ENCODE data around the gene MRPL53. TPM values are rescaled to one million over a fixed set of nuclear protein-coding genes. Genes with fewer than 3 reads are reported as not detected.
"Not testable (repeated sequence)": the region's sequence is repeated elsewhere in the genome, so short reads cannot be mapped to it uniquely, and the experiment has no call there.

MRPL53 gene
- total RNA-seq, 1 experiment from 2014 or later: 49.6 TPM

DNA sequence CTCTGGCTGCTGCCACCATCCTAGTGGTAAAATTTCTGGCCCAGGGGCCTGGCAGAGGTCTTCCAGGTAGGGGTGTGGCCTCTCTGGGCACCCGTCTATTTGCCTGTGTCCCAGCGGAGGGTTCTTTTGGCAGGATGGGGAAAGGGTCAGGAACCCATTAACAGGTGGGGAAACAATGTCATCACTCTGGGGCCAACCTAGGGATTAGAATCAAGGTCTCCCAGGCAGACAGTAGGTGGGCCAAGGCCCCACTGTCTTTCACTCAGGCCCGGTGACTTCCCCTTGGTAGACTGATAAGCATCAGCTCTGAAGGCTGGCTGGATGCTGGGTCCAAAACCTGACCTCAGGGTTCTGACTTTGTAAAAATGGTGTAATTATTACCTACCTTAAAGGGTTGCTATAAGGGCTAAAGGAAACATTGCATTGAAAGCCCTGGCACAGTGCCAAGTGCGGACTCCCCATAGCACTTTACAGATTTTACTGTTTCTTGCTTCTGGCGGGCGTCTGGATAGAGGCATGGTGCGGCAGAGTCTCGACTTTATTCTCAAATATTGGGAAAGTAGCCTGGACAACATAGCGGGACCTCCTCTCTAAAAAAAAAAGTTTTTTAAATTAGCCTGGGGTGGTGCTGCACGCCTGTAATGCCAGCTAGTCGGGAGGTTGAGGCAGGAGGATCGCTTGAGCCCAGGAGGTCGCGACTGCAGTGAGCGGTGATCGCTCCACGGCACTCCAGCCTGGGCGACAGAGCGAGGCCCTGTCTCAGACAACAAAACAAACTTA lies 24.7 kb upstream of the MRPL53 start:
- Histone ChIP-seq H3K4me3 (no peak overlapping the region), H3K9me3 (replicated peaks) (no peaks in the 10 kb centered on the region), H3K4me1 (no peaks in the 10 kb centered on the region), H3K27me3 (no peaks in the 10 kb centered on the region), H3K27ac (no peak overlapping the region), H3K36me3 (peaks cover 12% of the 10 kb centered on the region)
- DNase-seq: no peak

DNA sequence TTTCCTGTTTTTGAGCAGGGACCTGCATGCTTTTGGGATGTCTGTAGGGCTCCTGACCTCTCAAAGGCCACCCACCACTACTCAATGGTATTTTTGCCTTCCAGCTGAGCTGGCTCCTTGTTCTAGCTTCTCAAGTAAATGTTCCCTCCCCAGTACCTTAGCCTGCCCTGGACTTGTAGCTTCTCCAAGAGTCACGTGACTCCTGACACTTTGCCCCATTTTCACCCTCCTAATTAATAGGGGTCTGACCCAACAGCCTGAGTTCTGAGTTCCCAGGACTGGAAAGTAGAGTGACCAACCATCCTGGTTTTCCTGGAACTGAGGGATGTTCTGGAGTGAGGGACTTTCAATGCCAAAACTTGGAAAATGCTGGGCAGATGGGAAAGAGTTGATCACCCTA lies 23.0 kb upstream of the MRPL53 start:
- Histone ChIP-seq H3K4me1 (no peaks in the 10 kb centered on the region), H3K27me3 (no peaks in the 10 kb centered on the region), H3K9me3 (replicated peaks) (no peaks in the 10 kb centered on the region), H3K27ac (no peak overlapping the region), H3K4me3 (no peak overlapping the region), H3K36me3 (peaks cover 28% of the 10 kb centered on the region)
- DNase-seq: no peak

DNA sequence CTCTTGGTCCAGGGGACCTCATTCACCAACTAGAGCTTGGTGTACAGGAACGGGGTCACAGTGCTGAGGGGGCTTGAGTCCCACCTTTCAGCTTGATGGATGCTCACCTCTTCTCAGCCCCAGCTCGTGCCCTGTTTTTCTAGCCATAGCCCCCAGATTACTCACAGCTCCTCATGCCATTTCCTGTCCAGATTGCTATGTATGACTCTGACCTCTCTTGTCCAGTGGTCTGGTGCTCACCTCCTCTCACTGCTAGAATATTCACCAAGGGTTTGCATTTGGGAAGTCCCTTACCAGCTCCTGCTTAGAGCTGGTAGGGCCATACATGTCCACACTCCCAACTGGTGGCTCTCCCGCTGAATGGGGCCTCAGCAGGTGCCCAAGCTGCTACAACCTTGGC lies 21.1 kb upstream of the MRPL53 start:
- peaks cover 28% of the 10 kb centered on the region for H3K36me3 ChIP-seq
- H3K9me3 ChIP-seq (replicated peaks): no peaks in the 10 kb centered on the region
- no peak overlapping the region for H3K27ac ChIP-seq
- H3K4me1 ChIP-seq: no peaks in the 10 kb centered on the region
- no peaks in the 10 kb centered on the region for H3K27me3 ChIP-seq
- DNase-seq: no peak
- H3K4me3 ChIP-seq: no peak overlapping the region

DNA sequence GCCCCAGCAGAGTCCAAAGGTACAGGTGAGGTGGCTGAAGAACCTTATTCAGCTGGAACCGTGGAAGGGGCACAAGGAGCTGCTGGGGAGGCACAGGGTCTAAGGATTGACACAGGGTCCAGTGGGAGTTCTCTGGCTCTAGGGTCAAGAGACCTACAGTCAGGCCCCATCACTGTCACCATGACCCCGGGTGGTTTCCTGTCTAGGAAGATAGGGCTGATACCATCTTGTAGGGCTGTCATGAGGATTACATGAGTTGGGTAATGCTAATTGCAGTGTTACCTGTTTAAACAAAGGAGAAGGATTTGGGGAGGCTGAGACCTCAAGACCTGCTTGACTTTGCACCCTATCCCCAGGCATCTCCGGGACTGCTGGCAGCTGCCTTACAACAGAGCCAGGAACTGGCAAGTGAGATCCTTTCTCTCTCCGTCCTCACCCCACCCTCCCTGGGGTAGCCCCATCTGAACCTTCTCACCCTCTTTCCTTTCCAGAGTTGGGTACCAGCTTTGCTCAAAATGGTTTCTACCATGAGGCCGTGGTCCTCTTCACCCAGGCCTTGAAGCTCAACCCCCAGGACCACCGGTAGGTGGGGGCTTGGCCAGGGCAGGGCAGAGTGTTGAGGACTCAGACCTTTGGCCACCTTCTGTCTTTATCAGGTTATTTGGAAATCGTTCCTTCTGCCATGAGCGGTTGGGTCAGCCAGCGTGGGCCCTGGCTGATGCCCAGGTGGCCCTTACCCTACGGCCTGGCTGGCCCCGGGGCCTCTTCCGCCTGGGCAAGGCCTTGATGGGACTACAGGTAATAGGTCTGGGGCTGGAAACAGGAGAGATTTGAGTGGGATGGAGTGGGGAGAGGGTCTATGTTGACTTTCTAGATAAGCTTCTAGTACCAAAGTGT lies 19.4 kb upstream of the MRPL53 start:
- Histone ChIP-seq H3K27ac (no peak overlapping the region), H3K27me3 (no peaks in the 10 kb centered on the region), H3K4me3 (no peak overlapping the region), H3K36me3 (peaks cover 28% of the 10 kb centered on the region), H3K9me3 (replicated peaks) (no peaks in the 10 kb centered on the region), H3K4me1 (no peaks in the 10 kb centered on the region)
- DNase-seq: no peak

DNA sequence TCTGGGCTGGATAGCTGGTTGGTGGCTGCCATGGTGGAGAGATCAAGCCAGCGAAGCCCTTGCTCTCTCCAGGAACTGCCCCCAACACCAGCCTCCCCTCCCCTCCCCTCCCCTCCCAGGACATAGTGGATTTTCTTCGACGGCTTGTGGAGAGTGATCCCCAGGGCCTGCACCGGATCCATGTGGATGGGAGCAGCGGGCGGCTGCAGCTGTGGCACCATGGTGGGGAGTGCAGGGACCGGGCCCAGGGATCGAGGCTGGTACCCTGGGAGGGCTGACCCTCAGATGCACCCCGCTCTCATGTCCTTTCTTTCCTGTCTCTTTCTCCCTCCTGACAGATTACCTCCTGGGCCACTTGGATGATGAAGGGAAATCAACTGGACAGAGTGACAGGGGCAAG lies 17.4 kb upstream of the MRPL53 start:
- H3K27ac ChIP-seq: no peak overlapping the region
- no peak overlapping the region for H3K4me3 ChIP-seq
- H3K4me1 ChIP-seq: no peaks in the 10 kb centered on the region
- DNase-seq: no peak
- H3K9me3 ChIP-seq (replicated peaks): no peaks in the 10 kb centered on the region
- peaks cover 28% of the 10 kb centered on the region for H3K36me3 ChIP-seq
- H3K27me3 ChIP-seq: no peaks in the 10 kb centered on the region

DNA sequence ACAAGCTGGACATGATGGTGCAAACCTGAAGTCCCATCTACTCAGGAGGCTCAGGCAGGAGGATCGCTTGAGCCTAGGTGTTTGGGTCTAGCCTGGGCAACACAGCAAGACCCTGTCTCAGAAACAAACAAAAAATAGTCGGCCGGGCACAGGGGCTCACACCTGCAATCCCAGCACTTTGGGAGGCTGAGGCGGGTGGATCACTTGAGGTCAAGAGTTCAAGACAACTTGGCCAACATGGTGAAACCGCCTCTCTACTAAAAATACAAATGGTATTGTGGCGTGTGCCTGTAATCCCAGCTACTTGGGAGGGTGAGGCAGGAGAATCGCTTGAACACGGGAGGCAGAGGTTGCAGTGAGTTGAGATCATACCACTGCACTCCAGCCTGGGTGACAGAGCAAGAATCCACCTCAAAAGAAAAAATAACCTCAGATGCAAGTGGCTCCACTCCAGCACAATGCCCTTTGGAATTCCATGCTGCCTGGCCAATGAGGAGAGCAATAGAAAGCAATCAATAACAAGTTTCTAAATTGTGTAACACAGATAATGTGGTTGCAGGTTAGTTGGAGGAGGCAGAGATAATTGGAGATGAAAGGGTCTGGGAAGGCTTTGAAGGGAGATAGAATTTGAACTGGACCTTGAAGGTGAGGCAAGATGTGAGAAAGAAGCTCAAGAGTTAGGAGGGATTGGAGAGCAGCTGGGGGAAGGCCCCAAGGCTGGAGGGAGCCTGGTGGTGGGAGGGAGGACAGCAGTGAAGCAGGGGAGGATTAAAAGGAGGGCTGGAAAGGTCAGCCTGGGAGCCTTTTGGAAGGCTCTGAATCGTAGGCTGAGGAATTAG lies 16.4 kb upstream of the MRPL53 start:
- no peaks in the 10 kb centered on the region for H3K27me3 ChIP-seq
- peaks cover 22% of the 10 kb centered on the region for H3K36me3 ChIP-seq
- H3K27ac ChIP-seq: no peak overlapping the region
- no peak overlapping the region for H3K4me3 ChIP-seq
- DNase-seq: no peak
- no peaks in the 10 kb centered on the region for H3K4me1 ChIP-seq
- no peaks in the 10 kb centered on the region for H3K9me3 ChIP-seq (replicated peaks)

DNA sequence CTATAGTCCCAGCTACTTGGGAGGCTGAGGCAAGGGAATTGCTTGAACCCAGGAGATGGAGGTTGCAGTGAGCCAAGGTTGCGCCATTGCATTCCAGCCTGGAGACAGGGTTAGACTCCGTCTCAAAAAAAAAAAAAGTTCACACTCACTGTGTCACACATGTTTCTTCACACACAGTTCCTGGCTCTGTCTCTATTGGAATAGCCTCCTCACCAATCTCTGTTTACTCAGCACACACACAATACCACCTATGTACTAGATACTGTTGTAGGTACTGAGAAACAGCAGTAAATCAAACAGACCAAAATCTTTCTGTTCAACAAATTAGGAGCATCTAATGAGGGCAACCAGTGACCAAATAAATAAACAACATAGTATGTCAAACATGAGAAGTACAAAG lies 13.7 kb upstream of the MRPL53 start:
- peaks cover 6% of the 10 kb centered on the region; the same call in 1 of the 2 replicates for H3K36me3 ChIP-seq
- no peaks in the 10 kb centered on the region for H3K27me3 ChIP-seq
- H3K9me3 ChIP-seq (replicated peaks): no peaks in the 10 kb centered on the region
- no peak for DNase-seq
- no peak overlapping the region for H3K27ac ChIP-seq
- H3K4me1 ChIP-seq: peaks cover 4% of the 10 kb centered on the region
- no peak overlapping the region for H3K4me3 ChIP-seq

DNA sequence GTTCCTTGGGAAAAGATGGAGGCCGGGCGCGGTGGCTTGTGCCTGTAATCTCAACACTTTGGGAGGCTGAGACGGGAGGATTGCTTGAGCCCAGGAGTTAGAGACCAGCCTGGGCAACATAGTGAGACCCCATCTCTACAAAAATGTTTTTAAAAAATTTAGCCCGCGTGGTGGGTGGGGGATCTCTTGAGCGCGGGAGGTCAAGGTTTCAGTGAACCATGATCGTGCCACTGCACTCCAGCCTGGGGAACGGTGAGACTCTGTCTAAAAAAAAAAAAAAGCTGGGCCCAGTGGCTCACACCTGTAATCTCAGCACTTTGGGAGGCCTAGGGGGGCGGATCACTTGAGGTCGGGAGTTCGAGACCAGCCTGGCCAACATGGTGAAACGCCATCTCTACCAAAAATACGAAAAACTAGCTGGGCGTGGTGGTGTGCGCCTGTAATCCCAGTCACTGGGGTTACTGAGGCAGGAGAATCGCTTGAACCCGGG lies 11.2 kb upstream of the MRPL53 start:
- H3K36me3 ChIP-seq; DNase-seq; H3K27me3 ChIP-seq; H3K9me3 ChIP-seq (replicated peaks); H3K4me1 ChIP-seq: not testable (repeated sequence)
- Histone ChIP-seq H3K4me3 (peak overlapping the region; percentile 93), H3K27ac (peak overlapping the region; percentile 87; the same call in 1 of the 2 replicates)

DNA sequence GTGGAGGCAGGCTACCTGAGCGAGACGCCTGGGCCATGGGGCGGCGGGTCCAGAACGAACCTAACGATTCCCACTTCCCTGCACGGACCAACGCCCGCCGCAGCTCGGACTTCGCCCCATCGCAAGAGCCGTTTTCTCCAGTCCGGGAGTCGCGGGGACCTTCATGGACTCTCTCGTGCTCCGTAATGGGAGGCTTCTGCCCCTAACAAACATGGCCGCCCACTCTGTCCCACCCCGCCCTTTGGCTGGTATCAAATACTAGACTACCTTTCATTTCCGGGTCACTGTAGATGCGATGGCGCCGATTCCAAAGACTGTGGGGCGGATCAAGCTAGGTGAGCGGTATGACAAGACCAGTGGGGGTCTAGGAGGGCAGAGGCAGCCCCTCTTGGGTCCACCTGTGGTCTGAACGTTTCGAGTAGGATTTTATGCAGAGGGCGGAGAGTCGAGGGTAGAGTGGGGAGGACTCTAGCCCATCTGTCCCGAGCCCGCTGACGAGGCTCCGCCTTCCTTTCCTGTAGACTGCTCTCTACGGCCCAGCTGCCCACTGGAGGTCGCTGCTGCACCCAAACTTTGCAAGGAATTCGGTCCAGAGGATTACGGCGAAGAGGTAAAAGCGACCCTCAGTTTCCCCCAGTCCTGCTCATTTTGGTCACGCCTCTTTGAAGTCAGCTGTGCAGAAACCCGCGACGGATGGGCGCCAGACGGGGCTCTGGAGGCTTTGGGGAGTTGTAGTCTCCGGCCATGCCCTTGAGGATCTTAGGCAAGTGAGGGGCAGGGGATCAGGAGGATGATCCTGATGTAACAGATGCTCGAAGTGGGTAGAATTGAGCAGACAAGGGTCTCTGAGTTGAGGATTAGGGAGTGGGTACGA lies 10.6 kb upstream of the MRPL53 start, which contains the start of the genes CCDC142 and TTC31:
Gene CCDC142 (minus strand): TSS at position 198 of the 874 bp plus-strand sequence. CDS start 161 bp downstream, at position 37.
Gene TTC31 (plus strand): TSS at position 281 of the 874 bp plus-strand sequence. CDS start 15 bp downstream, at position 296.
- Histone ChIP-seq H3K9me3 (replicated peaks) (no peaks in the 10 kb centered on the region), H3K27ac (peak within 1 kb of the TSS; percentile 87), H3K4me1 (peaks cover 4% of the 10 kb centered on the region), H3K27me3 (no peaks in the 10 kb centered on the region), H3K4me3 (peak within 1 kb of the TSS; percentile 93), H3K36me3 (peaks cover 4% of the 10 kb centered on the region; the same call in 1 of the 2 replicates)
- DNase-seq: peak; percentile 97 to 99

DNA sequence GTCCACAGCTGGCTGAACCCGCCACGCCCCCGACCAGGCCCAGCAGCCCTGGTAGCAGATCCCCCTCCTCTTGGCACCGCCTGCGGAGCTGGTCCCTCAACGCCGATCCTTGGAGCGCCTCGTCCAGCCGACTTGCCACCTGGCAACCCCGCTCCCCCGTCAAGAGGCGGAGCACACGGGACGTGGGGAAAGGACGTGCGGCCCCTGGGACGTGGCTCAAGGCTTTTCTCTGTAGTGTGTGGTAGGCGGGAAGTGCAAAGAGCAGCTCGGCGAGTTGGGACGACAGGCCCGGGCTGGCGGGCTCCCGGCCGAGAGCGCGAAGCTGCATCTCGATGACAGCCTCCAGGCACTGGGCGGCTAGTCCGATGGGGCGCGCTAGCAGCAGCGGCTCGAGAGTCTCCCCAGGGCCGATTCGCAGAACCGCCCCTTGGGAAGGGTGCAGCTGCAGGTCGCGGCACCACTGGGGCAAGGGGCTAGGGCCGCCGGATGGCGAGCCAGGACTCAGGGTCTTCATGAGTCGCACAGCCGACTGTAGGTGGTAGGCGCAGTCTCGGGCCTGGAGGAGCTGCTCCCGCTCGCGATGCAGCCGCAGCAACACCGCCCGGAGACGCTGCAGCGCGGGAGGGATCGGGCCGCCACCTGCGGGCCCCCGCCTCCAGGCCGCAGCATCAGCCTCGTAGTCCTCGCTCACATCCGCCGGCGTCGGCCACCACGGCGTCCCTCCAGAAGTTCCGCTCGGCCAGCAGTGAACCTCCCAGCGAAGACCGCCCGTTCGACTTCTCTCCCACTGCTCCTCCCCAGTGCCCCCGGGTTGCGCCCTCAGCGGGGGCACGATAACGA lies 9.7 kb upstream of the MRPL53 start:
- DNase-seq: peak; percentile 52 to 72
- H3K27me3 ChIP-seq: no peaks in the 10 kb centered on the region
- no peaks in the 10 kb centered on the region for H3K9me3 ChIP-seq (replicated peaks)
- H3K36me3 ChIP-seq: peaks cover 4% of the 10 kb centered on the region; the same call in 1 of the 2 replicates
- peak overlapping the region; percentile 87 for H3K27ac ChIP-seq
- H3K4me1 ChIP-seq: peaks cover 4% of the 10 kb centered on the region
- H3K4me3 ChIP-seq: peak overlapping the region; percentile 93

DNA sequence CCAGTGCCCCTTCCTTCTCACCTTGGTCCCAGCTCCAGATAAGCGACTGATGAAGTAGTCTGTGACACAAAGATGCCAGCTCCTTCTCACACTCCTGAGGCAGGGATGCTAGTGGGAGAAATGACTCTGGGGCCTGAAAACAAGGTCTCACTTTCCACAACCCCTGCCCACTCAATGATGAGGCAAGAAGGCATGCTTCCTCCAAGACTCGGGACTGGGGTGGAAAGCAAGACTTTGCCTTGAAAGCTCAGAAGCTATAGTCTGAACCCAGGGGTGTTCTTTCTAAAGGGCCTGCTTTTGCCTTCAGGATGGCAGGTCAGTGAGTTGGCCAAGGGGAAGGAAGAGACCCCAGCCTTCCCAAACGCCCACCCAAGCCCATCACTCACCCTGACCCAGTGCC lies 9.0 kb upstream of the MRPL53 start:
- Histone ChIP-seq H3K9me3 (replicated peaks) (no peaks in the 10 kb centered on the region), H3K27ac (no peak overlapping the region), H3K36me3 (peaks cover 4% of the 10 kb centered on the region; the same call in 1 of the 2 replicates), H3K27me3 (no peaks in the 10 kb centered on the region), H3K4me3 (peak overlapping the region; percentile 93), H3K4me1 (peaks cover 4% of the 10 kb centered on the region)
- DNase-seq: no peak

DNA sequence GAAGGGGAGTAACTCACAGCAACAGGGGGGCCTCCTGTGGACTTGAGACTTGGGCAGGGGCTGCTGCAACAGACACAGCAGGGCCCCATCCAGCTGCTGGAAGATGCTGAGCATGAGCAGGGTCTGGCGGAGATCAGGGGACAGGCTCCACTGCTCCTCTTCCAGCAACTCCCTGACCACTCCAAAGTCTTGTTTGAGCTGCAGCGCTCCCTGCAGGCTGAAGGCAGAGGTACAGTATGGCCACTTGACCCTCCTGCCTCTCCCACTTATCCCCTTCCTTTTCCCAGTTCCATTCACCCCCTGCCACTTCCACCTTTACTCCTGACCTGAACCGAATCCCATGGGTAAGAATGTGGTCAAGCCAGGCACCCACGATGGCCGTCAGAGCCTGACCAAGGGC lies 2.4 kb upstream of the MRPL53 start:
- Histone ChIP-seq H3K4me3 (no peak overlapping the region), H3K27me3 (no peaks in the 10 kb centered on the region), H3K36me3 (peaks cover 7% of the 10 kb centered on the region; the same call in 1 of the 2 replicates), H3K4me1 (peaks cover 3% of the 10 kb centered on the region; the same call in 1 of the 2 replicates), H3K9me3 (replicated peaks) (no peaks in the 10 kb centered on the region), H3K27ac (no peak overlapping the region)
- peak; percentile 37 to 51 for DNase-seq

DNA sequence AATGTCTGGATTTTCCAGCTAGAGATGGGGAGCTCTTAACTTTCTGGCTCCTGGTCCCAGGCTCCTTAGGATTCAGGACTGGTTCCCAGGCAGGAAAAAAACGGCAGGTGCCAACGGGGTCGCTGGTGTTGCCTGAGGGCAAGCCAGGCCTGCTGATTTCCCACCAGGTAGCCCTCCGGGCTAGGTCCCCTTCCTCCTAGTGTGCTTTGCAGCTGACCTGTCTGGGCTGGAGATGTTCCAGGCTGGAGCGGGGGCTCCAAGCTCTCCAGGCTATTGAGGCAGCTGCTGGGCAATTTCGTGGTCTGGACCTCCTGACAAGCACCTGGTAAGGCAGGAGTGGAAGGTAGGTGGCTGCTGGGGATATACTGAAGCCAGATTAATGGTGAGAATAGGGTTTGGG lies 2.0 kb upstream of the MRPL53 start:
- Histone ChIP-seq H3K4me1 (peaks cover 3% of the 10 kb centered on the region; the same call in 1 of the 2 replicates), H3K9me3 (replicated peaks) (no peaks in the 10 kb centered on the region), H3K4me3 (no peak overlapping the region), H3K27ac (no peak overlapping the region), H3K36me3 (peaks cover 7% of the 10 kb centered on the region; the same call in 1 of the 2 replicates), H3K27me3 (no peaks in the 10 kb centered on the region)
- DNase-seq: no peak
